Stimulated activated CD4-positive, alpha-beta T cell treated with anti-CD3 and anti-CD28 coated beads, Interleukin-1b, Interleukin-23, amount 100 ng/mL, for 24 hours (primary cell): ENCODE results near the gene PPP3CA.

ENCODE experiments used
- DNase-seq, 4 experiments: peaks; one replicate each; pipeline ENCODE4 v3.0.0-alpha.2; 2020; ENCODE audit warnings: low read depth in 4 of 4, low spot score in 1 of 4

PPP3CA gene

DNA sequence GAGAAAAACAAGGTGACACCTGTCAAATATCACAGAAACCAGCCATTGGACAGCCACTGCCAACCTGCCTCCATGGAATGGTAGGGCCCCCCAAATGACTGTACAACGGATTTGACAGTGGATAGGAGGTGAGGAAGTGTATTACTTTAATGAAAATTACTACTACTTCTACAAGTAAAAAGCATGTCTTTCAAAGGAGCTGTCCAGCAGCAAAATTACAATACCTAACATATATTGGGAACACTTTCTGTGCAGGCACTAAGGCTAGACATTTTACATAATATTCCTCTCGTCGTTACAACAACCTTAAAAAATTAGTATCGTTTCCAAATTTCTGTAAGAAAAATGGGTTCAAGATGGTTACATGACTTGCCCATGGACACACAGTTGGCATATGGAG is 14.9 kb downstream of the PPP3CA start:
- DNase-seq, result no peak

DNA sequence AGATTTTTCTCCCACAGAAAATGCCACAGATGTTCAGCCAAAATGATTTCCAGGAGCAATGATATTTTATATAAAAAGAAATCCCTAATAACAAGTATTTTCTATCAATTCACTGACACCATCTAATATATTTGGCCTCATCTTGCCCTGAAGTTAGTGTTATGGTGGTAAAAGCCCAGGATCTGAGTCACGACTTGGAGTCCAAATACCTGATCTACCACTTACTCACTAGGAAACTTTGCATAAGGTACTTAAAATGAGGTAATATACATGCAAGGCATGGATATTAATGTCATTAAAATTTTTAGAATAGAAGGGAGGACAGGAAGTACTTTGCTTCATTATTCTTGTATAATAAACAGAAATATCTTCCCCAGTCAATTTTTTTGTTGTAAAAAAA is 16.3 kb downstream of the PPP3CA start:
- no peak for DNase-seq

DNA sequence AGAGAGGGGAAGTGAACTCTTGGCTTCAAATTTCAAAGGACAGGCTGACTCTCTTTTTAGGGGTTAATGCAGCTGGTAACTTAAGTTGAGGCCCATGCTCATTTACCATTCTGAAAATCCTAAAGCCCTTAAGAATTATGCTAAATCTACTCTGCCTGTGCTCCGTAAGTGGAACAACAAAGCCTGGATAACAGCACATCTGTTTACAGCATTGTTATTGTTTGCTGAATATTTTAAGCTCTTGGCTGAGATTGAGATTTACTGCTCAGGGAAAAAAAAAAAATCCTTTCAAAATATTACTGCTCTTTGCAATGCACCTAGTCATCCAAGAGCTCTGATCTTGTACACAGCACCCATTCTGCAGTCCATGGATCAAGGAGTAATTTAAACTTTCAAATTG is 17.7 kb downstream of the PPP3CA start:
- no peak for DNase-seq

DNA sequence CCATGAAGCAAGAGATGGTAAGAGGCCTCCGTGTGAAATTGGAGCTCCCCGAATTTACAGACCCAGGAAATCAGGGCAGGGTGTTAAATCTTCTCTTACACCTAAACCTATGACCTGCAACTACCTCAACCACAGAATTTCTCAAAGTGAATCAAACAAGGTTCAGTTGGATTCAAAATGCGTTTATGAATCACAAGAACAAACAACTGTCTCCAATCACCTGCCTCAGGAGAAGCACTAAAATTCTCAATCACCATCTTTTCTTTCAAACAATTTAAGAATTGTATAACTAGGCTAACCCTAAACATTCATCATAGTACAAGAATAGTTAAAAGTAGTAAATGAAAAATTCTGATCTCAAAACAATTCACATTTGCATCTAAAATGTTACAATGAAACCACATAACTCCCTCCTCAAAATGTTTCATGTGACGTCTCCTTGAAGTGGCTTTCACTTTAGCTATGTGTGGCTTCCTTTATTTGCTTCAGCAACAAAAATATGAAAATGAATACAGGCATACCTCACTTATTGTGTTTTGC is 19.2 kb downstream of the PPP3CA start:
- DNase-seq, result no peak

DNA sequence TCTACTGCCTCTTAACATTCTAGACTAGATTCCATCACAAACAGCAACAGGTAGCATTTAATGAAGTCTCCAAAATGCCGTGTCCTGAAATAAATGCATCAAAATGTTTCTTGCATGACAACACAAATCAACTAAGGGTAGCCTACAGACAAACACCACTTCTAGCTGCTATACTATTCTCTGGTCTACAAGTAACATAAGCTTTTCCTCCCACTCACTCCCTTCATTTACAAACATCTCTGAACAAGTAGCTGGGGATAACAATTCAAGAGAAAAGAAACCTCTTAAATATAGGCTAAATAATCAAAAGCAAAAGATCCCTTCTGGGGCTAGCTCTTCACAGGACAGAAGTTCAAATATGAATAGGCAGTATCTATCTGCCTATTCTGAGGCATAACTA is 20.8 kb downstream of the PPP3CA start:
- DNase-seq, result no peak

DNA sequence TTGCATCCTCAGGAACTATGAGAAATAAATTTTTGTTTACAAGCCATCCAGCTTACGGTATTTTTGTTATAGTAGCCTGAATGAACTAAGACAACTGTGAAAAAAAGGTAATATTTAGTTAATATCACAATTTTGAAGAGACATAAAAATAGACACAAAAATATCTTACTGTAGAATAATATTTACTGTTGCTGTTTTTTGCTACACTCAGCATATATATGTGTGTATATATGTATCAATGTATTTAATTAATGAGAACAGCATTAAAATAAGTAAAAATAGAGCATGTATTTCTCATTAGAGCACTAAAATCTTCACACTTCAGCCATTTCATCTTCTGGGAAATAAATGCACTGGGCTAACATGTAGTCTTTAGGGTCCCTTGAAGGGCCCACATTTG is 24.6 kb downstream of the PPP3CA start:
- no peak for DNase-seq

DNA sequence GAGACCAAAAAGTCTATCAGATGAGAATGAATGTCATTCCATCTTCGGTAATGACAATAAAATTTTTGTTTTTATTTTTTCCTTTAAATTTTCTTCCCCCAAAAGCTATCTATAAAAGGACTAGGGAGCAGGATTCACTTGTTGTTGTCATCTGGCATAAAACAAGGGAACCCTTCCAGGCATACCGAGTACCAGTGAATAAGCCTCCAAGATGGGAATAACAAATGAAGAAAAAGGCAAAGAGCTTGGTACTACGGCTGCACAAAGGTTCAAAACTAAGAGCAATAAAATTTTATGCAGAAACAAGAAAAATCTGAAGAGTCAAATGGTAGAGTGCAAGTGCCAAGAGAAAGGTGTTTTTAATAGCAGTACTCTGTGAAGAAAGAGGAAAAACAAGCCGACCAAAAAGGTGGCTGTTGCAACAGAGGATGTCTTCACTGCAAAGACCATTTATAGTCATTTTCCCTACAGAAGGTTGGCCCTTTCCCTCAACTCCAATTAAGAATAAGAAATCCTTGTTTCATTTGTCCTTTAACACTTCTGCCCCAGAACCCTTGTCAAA is 25.8 kb downstream of the PPP3CA start:
- no peak for DNase-seq

DNA sequence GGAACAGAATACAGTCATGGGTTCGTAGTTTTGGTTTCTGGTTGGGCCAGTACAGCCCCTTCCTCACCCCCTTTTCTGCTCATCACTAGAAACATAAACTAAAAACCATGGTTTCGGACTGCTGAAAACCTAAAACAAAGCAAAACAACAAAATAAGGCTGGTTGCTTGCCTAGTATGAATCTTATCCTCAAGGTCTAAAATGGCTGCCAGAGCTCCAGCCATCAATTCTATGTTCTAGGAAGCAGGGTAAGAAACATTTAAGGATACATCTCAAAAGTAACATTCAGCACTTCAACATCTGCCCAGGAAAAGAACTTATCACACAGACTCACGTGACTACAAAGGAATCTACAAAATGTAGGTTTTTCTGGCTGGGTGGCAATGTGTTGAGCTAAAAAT is 31.5 kb downstream of the PPP3CA start:
- DNase-seq, result no peak

DNA sequence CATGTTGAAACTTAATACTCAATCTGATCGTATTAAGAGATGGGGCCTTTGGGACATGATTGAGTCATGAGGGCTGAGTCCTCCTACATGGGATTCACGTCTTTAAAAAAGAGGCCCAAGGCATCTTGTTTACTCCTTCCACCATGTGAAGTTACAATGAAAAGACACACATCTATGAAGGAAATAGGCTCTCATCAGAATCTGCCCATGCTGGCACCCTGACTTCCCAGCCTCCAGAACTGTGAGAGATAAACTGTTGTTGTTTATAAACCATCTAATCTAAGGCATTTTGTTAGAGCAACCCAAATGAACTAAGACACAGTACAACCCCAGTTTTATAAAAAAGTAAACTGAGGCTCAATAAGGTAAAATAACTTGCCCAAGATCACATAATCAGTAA is 32.3 kb downstream of the PPP3CA start:
- no peak for DNase-seq

DNA sequence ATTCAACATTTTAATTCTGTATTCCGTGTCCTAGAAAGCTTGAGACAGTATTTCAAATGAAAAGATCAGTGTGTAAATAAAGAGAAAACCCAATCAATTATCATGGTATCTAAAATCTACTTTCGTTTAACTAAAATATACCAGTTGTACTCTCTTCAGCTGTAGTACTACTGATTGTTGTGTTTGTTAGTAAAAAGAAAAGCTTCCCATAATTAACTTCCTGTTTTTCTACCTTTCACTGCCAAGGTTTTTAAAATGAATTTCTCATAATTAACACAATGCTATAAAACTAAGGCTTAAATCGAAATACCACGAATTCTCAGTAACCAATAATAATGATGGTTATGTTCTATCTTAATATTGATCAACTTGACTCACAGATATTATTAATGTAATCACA is 37.4 kb downstream of the PPP3CA start:
- DNase-seq, result no peak

DNA sequence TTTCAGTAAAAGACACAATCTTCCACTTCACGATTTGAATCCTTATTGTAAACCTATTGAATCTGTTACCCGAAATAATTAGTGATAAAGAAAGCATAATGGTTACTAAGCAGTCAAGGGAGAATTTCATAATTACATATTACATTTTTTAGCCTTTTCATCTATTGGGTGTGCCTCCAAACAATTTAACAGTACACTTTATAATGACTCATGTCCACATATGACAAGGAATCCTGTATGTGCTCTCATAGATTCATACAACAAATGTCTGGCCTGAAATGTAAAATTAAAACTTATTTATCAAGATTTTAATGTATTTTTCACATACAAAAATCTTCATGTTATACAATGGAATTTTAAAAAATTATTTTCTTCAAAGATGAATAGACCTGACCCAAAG is 39.4 kb downstream of the PPP3CA start:
- no peak for DNase-seq

DNA sequence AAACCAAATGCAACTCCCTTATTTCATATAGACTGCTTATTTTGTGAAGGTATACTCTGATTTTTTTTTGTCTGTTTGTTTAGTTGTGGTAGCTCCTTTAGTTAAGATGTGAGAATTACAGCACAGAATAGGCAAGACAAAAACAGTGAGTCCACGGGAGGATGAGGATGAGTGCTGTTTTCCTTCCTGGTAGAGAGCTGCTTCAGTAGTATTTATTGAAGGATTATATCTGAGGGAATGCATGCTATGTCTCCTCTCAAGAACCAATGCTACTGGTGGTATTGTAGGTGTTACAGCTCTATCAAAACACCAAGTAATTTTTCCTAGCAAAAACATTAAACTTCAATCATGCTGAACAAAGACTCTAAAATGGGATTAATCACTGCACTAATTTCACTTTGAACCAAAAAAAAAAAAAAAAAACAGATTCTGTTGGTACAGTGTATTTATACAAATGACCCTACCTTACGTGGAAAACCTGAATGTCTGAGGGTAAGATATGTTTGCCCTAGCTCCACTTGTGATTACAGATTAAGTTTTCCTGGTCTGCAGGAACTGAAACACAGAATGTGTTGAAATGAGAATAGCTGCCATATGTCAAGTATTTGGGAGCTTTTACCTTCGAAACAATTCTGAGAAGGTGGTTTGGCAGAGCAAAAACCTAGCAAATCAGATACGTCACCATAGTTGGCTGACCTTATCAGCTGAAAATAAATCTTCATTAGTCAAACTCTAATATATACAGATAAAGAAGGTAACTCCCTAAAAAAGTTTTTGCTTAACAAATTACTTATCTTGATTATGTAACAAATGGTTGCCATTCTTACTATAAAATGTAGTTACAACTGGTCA is 40.3 kb downstream of the PPP3CA start:
- no peak for DNase-seq

DNA sequence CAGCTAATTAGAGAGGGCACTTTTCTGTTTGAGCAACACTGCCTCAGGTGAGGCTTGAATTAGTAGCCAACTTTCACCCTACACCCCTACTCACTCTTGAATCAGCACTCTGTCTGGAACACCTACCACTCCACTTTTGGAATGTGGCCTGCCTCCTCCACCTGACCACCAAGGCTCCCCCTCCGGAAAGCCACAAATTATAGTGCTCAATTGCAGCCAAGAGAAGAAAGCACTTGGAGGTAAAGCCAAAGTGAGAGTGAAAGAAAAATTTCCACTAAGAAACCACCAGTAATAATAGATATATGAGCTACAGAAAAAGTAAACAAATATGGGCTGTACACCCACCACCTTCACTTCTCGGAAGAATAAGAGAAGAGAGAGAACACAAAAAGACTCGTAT is 41.1 kb downstream of the PPP3CA start:
- DNase-seq, result no peak

DNA sequence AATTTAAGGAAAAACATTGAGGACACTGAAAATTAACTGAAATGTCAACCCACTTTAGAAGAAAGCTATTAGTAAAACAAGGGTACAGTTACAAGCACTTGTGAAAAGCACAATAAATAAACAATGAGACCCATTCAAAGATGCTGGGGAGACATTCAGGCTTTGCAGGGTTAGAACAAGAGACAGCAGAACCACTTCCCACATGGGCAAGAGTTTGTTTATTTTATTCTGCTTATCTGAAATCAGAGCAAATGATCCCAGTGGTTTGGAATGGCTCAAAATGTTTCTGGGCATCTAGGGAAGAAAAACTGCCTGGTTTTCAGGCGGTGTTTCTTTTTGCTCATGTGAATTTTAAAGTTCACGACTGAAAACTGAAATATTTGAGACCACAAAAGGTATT is 42.4 kb downstream of the PPP3CA start:
- no peak for DNase-seq

DNA sequence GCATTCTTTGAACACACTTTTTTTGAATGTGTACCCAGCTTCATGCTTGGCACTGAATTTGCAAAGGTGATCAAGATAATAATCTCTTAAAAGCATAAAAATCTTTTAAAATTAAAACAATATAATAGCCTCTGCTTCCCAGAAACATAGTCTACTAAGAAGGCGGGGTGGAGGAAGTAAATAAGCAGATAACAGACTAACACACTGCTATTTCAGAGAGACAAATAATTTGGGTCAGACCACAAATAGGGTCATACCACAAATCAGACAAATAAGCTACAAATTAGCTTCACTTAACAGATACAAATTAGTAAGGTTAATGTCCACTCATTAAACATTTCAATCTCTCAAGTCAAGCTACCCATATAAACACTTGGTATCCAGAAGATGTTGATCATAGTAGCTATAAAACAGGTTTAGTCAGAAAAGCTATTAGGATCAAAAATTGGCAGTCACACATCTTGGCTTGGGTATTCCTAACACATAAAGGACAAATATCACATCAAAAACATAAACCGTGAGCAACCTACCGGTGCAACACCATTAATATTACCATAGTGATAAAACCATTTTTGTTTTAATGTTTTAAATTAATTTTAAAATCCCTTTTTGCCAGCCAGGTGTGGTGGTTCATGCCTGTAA is 47.3 kb downstream of the PPP3CA start:
- no peak for DNase-seq

DNA sequence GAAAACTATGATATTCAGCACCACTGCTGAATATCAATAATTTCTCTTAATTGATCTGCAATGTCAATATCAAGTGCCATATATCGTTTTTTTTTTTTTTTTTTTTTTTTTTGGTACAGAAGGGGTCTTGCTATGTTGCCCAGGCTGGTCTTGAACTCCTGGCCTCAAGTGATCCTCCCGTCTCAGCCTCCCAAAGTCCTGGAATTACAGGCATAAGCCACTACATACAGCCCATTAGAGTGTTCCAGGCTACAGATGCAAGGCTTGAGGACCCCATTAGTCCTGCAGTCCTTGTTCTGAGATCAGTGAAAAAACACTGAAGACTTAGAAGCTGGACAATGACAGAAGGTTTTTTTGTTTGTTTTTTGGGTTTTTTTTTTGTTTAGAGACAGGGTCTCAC is 48.3 kb downstream of the PPP3CA start:
- no peak for DNase-seq

DNA sequence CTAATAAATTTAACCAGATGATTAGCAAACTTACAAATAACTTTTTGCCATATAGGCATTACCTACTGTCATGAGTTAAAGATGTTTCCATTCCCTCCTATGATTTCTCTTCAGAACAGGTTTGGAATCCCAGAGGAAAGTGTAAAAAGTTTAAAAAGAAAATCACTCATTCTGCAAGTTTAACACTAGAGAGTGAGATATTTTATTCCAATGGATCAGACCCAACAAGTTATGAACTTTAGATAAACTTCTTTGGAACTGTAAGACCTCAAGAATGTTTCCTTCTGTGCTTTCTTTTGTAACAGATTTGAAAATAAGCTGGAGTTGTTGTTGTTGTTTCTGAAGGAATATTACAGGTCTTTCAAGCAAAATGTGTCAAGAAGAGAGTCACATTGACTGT is 51.6 kb downstream of the PPP3CA start:
- DNase-seq, result no peak

DNA sequence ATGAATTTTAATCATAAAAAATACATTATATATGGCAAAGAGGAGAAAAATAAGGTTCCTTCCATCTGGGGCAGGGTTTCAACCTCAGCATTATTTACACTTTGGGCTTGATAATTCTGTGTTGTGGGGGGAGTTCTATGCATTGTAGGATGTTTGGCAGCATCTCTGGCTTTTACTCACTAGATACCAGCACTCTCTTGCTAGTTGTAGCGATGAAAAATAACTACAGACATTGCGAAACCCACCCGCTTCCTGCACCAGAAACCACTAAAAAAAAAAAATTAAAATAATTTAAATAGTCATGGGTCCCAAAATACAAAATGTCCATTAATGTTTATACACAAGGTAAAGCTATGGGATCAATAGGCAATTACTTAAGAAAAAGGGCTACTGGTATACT is 52.7 kb downstream of the PPP3CA start:
- no peak for DNase-seq

DNA sequence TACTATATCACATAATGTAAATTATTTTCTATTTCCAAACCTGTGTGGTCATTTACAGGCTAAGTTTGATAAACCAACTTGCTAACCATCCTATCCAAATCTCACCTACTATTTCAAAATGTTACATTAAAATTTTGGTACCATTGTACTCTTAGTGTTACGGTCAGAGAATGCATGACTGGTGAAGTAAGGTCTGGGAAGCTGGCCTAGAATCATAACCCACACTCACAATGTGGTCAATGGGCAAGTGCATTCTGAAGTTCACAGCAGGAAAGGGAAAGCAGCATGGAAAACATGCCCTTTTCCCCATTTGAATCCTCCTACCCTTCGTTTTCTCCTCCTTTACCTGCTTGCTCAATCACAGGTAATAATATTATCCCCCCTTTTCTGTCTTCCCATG is 54.4 kb downstream of the PPP3CA start:
- DNase-seq, result no peak

DNA sequence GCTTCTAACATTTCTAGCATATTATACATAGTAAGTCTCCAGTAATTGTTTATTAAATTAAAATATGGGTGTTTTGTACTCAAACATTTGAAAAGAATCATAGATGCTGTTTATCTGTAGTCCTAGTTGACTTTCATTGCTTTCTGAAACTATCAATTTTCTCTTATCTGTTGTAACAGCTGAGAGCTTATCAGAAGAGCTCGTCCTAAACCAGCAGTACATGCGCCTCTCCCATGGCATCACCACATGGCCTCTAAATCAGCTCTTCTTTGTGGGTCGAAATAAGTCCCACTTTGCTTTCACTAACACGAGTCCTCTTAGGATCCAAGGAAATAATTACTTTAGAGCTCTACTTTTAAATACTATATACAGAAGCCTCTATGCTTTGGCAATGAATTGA is 55.1 kb downstream of the PPP3CA start:
- DNase-seq, result no peak

DNA sequence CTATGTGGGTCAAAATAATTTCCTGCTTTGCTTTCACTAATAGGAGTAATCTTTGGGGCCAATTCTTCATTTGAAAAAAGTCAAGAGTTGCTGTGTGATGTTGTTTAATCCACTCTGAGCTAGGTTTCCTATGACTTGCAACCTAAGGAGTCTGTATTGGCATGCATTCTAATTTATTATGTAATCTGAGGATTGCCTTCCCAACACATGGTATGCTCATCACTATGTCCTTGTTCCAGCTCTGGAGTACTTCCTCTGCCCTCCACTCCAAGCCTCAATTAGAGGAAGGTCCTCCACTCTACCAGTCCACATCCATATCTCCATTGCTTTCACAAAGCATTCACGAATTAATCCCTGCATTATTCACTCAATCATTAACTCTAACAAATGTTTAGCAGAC is 56.1 kb downstream of the PPP3CA start:
- no peak for DNase-seq

DNA sequence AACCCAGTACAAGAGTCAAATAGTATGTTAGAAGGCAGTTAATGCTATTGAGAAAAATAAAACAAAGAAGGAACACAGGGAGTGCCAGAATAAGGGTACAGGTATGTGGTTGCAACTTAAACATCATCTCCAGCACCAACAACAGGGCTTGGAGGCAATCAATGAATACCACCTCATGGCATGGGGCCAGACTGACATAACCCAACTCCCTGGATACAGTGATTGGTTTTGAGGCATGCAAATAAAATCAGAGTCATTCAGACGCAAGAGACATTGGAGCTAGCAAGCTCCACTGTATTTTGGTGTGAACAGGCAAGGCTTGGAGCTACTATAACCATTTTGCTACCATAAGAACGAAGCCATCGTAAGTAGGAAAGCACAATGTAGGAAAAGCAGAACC is 56.7 kb downstream of the PPP3CA start:
- DNase-seq, result no peak
